Glomerular endothelial cell (primary cell): Measurements from ENCODE around the gene PLEKHG4B. TPM values are rescaled to one million over a fixed set of nuclear protein-coding genes. Genes with fewer than 3 reads are reported as not detected.

ENCODE experiments used
- DNase-seq: peaks from one replicate; pipeline ENCODE4 v3.0.0-alpha.2; 2011; ENCODE audit warnings: low read depth, low spot score; ENCODE audit errors: extremely low read depth
- total RNA-seq: library from RNA; depleted of rRNA; stranded (reverse); fragments of >200 nt; gene quantifications from 2 replicates; pipeline ENCODE4 v1.2.3, GENCODE V29; 2015

Gene PLEKHG4B
- total RNA-seq, 1 donor from 2014 or later = 0.06 TPM

DNA sequence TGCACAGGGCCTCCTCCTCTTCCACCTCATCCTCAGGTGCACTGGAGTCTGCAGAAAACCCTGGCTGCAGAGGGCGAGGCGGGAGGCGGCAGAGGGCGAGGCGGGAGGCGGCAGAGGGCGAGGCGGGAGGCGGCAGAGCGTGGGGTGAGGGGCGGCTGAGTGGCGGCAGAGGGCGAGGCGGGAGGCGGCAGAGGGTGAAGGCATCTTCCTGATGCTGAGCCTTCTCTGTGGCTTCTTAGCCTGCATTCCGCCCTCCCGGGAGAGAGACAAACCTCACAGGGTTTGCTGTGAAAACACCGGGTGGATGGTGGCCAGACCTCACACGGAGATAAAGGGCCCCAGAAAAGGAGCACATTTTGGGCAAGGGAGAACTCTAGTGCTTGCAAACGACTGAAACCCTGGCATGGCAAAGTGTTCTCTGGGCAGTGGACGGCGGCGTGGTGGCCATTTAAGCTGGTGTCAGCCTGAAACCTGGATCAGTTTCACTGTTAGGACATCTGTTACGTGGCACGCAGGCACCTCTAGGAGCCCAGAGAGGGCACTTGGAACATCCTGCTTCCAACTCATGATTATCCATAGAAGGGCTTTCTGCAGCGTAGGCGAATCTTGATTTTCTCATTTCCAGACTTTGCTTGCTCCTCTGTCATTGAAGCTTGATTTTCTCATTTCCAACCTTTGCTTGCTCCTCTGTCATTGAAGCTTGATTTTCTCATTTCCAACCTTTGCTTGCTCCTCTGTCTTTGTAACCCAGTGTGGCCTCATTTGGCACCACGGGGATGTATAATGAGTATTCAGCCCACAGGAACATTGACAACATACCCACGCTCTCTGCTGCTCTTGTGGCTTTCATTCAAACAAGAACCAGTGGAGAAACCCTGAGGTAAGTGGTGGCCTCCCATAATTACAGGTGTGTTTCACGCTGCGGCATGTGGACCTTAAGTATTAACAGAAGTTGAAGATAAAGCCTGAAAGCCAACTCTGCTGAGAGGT is 16.3 kb upstream of the PLEKHG4B start:
- DNase-seq = no peak

DNA sequence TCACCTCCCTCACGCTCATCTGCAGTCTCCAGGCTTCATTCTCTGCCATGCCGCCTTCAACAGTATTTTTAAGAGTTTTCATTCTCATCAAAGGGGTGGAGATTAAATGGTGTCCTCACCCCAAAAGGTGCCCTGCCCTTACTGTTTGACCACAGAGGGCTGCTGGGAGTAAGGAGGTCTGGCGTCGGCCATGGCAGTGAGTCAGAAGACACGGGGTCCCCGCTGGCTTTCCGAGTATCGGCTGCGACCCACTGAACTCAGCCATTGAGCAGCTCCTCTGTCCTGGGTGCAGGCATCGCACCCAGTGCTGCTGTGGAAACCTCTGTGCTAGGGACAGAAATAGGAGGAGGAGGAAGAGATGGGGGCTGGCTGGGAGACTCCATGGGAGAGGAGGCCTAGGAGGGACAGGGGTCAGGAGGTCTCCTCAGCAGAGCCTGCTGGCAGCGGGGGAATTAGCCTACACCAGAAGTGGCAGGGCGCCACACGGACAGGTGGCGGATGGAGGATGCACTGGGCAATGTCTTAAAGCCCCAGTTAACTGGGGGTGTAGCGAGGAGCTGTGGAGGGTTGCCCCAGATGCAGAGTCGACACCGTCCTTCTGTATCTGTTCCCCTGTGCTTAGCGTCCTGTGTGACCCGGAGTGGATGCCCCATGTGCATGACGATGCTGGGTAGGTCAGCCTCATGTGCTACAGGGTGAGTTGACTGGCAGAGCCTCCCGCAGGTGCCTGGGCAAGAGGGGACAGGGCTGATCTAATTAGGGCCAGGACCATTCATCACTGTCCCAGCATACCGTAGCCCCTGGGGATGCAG is 15.4 kb upstream of the PLEKHG4B start:
- DNase-seq = no peak

DNA sequence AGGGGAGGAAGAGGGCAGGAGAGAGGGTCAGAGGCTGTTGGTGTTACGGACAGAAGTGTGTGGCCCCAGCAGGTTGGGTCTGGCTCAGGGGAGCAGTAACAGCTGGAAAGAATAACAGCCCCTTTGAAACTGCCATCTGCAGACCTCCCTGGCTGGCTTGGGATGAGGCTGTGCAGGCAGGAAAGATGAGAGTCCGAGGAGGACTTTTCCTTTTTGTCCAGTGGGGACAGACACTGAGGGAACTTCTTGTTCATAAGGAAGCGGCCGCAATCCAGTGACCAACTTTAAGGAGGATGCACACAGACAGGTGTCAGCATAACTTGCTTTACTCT is 14.8 kb upstream of the PLEKHG4B start:
- no peak for DNase-seq

- DNase-seq = no peak
Observed at GRCh38 chr5:77546-77945, 14.4 kb upstream of the PLEKHG4B start.

GRCh38 chr5:77957-78804 is 13.8 kb upstream of the PLEKHG4B start:
- DNase-seq = no peak

DNA sequence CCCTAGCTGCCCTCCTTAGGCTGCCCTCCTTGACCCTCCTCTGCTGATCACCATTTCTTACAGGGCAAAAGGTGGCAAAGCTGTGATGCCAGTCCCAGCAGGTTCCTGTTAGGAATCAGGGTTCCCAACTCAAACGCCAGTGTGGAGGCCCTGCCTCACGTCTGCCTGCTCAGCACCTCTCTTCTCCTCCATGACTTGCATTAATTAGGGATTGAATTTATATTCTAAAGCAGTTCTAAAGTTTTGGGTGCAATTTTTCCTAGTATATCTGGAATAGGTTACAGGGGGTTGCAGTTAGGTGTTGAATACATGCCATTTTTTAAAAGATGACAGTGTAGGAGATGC is 13.2 kb upstream of the PLEKHG4B start:
- no peak for DNase-seq

DNA sequence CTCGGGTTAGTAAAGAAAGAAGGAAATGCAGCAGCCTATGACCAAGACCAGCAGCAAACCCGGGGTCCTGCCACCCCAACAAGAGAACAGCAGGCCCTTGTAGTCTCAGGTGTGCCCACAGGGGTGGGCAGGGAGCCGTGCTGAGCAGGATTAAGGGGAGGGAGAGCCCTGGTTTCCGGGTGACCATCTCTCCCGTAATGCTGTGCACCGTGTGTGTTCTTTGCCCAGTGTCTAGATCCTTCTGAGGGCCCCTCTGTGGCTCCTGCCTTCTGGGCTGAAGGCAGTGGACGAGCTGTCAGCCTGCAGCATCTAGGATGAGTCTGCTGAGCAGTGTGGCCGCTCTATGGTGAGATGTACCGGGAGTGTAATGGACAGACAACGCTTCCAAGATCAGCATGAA is 12.7 kb upstream of the PLEKHG4B start:
- DNase-seq = no peak

DNA sequence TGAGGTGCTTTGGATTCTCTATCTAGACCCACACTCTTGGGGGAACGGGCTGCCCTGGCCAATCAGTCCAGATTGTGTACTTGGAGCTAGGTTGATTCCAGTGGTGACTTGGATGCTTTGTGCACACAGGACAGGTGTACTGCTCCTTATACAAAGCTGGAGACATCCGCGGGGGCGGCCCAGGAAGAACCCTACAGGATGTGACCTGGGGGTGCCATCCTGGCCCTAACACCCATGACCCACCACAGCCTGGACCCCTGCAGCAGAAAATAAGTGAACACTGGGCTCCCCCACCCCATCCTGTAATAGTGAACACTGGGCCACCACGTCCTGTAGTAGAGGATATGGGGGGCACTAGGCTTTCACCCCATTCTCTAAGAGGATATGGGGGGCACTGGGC is 12.1 kb upstream of the PLEKHG4B start:
- no peak for DNase-seq

GRCh38 chr5:81391-82021 is 10.5 kb upstream of the PLEKHG4B start:
- DNase-seq = no peak

GRCh38 chr5:82097-82496 is 9.9 kb upstream of the PLEKHG4B start:
- DNase-seq = no peak

DNA sequence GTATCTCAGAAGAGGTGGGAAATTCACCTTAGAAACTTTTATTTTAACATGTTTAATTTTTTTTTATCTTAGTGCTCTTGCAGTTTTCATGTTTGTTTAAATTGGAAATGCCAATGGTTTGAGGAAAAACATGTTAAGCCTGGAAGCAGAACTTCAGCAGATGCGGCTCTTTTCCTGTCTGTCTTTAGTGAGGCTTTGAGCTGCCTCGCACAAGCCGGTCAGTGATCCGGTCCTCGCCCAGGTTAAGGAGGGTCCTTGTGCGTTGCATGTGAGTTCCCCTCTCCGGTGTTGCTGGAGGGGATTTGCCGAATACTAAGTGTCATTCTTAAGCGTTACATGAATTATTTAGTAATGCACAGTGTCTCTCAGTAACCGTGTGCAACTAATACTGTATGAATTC is 9.4 kb upstream of the PLEKHG4B start:
- DNase-seq = no peak

DNA sequence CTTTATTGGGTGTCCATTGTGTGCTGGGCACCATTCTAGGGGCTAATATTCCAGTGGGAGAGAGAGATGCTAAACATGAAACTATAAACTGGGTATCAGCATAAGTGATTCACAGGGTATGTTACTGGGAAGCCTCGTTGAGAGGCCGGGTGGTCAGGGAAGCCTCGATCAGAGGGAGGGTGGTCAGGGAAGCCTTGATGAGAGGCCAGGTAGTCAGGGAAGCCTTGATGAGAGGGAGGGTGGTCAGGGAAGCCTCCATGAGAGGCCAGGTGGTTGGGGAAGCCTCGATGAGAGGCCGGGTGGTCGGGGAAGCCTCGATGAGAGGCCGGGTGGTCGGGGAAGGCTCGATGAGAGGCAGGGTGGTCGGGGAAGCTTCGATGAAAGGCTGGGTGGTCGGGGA is 8.9 kb upstream of the PLEKHG4B start:
- DNase-seq = no peak

GRCh38 chr5:85334-85995 is 6.5 kb upstream of the PLEKHG4B start:
- DNase-seq = no peak

DNA sequence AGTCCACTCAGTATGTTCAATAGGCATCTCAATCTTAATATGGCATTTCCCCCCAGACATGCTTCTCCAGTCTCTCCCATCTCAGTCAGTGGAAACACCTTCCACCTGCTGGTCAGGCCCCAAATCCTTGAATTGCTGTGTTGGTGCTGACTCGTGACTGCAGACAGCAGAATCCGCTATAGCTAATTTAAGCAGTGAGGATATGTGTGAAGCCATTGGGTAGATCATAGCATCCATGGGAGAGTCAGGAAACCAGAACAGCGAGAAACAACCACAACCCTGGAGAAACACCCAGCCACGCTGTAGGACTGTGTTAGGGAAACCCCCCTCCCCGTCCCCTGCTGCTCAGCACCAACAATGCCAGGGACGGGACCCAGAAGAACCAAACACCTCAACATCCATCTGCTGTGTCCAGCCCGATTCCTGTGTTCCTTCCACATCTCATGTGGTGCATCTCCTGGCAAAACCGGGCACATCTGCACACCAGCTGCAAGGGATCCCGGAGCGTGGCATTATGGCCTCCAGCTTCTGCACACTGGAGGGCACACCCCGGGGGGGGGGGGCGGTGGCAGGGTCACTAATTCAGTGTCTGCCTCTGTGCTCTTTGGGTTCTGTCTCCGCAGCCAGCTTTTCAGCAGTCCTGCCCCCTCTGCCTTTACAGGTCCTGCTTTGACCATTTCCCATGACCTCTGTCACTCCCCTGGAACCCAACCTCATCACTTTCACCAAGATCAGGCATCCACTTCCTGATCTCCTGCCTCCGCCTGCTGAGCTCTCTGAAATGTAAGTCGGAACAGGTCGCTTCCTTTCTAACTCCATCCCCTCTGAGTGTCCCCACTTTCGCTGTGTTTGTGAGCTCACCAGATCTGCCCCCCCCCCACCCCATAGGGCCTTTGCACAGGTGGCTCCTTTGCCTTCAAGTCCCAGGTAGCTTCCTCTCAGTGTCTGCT is 2.4 kb upstream of the PLEKHG4B start:
- no peak for DNase-seq

DNA sequence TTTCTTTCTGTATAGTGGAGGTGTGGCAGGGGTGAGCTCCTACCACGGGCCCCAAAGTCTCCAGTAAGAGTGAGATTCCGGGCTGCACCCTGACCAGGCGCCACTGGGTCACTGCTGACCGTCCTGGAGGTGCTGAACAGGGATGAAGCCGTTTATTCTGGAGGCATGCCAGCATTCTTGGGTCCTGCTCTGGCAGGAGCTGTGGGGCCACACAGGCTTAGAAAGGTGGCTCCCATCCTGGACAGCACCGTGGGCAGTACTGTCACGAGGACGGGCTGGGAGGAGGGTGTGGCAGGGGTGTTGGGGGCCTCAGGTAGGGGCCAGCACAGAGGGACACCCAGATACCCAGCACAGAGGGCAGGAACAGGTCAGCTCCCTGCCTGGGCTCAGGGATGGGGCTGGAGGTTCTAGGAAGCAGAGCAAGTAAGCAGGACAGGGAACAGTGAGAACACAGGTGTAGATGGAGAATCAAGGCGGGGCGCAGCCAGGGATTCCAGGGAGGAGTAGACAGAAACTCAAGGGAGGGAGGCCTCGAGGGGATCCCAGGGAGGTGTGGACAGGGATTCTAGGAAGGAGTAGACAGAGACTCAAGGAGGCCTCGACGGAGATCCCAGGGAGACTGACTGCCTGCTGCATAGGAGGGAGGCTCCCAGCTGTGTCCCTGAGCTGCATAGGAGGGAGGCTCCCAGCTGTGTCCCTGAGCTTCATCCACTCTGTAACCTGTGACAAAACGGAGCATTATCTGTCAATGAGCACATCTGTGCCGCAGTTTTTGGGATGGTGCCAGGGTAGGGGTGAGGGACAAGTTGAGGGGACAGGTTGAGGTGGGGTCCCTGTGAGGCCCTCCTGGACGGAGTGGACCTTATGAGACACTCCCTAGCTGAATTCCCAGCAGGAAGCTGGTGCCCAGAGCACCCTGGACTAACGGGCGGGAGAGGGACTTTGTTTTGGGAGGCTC is 1.1 kb upstream of the PLEKHG4B start:
- DNase-seq = no peak

DNA sequence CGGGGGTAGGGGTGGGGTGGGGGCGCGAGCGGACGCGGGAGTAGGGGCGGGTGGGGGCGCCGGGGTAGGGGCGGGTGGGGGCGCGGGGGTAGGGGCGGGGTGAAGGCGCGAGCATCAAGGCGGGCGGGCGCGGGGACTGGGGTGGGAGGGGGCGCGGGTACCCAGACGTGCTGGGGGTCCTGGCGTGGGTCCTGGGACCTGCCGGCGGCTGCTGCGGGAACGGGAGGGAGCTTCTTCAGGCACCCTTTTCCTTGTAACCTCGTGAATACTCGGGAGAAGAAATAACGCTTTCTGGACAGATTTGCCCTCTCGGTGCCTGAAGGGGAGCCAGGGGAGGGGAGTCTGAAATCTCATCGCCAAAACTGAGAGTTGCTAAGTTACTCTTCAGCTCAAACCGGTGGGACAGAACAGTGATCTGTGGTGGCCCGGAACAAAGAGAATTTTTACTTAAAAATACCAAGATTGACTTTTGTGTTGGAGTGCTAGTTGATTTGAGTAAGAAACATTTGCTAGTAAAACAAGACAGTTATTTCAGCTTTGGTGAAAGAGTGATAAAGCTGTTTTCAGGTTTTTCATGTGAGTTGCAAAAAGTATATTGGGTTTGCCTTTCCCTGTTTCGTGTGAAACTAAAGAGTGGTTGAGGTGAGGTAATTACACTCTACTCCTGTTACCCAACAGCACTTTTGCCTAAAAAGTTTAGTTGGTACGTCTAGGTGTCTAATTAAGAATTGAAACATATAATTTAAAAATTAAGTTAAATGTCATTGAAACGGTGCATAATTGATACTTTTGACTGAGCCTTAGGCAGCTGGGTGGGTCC is 643 bp downstream of the PLEKHG4B start:
- DNase-seq = no peak
